Measurements from ENCODE around the gene PHLPP1.
A peak's percentile ranks its signal among the peaks of the same experiment; 100 is the strongest.

PHLPP1 gene

DNA sequence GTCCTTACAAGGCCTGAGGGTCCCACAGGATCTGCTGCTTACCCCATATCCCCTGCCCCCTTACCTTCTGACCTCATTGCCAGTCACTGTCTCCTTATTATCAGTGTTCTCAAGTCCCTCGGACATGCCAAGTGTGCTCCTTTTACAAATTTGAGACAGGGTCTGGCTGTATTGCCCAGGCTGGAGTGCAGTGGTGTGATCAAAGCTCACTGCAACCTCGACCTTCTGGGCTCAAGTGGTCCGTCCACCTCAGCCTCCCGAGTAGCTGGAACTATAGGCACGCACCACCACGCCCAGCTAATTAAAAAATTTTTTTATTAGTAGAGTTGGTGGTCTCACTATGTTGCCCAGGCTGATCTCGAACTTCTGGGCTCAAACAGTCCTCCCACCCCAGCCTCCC is 141.0 kb downstream of the PHLPP1 start:
- DNase-seq = no peak

GRCh38 chr18:62857263-62857976 is 142.1 kb downstream of the PHLPP1 start:
- DNase-seq = no peak

DNA sequence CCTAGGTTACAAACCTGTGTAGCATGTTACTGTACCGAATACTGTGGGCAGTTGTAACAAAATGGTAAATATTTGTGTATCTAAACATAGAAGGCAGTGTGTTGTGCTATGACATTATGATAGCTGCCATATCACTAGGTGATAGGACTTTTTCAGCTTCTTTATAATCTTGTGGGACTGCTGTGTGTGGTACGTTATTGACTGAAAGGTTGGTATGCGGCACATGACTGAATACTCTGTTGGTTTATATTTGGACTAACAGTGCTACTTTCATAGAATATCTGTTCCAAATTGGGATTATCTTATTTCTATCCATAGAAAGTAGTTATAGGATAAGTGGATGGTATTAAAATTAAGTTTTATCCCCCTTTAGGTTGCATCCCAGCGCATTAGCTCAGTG is 144.7 kb downstream of the PHLPP1 start:
- no peak for DNase-seq

DNA sequence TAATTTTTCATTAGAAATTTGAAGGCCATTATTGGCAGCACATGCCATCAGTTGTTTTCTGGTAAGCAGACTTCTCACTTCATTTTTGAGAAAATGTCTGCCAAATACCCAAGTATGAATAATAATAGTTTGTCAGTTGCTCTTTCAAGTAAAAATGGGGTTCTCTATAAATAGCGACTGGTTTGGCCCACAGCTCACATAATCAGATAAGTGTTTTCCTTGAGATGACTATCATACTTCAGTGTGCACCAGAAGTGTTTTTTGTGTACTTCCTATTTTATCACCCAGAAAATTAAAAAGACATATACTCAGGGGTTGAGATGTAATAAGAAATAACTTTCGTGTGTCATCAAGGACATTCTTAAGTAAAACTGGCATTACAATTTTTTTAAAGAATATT is 147.1 kb downstream of the PHLPP1 start:
- no peak for DNase-seq

GRCh38 chr18:62863579-62864001 is 148.2 kb downstream of the PHLPP1 start:
- no peak for DNase-seq

DNA sequence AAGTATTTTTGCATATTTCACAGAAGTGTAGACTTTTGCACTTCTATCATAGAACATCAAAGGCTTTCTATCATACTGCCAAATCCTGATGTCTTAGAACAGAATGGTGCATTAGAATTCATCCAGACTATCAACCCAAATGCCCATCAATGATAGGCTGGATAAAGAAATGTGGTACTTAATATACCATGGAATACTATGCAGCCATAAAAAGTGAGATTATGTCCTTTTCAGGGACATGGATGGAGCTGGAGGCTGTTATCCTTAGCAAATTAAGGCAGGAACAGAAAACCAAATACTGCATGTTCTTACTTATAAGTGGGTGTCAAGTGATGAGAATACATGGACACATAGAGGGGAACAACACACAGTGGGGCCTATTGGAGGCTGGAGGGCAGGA is 150.2 kb downstream of the PHLPP1 start:
- no peak for DNase-seq

GRCh38 chr18:62867534-62867933 is 152.2 kb downstream of the PHLPP1 start:
- no peak for DNase-seq

GRCh38 chr18:62868645-62869044 is 153.3 kb downstream of the PHLPP1 start:
- no peak for DNase-seq

- no peak for DNase-seq
These were observed 155.3 kb downstream of the PHLPP1 start for GRCh38 chr18:62870643-62871042.

- DNase-seq = no peak
These were observed 160.0 kb downstream of the PHLPP1 start for GRCh38 chr18:62875323-62875722.

- DNase-seq = no peak
These were observed 160.8 kb downstream of the PHLPP1 start for GRCh38 chr18:62876111-62876510.

DNA sequence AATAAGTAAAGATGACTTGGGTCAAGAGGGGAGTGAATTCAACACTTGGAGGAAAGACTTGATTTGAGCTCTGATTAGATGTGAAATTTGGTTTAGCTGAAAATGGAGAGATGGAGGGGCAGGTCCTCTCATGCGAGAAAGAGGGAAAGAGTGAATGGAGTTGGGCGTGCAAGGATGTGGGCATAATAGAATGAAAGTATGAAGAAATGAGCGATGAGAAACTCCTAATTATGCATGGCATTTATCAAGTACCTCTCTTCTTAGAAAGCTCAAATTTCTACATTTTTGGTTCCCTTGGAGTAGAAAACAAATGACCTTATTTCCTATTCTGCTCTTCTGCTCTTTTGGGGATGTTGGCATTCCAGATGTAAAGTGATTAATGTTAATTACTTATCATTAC is 161.5 kb downstream of the PHLPP1 start:
- no peak for DNase-seq

DNA sequence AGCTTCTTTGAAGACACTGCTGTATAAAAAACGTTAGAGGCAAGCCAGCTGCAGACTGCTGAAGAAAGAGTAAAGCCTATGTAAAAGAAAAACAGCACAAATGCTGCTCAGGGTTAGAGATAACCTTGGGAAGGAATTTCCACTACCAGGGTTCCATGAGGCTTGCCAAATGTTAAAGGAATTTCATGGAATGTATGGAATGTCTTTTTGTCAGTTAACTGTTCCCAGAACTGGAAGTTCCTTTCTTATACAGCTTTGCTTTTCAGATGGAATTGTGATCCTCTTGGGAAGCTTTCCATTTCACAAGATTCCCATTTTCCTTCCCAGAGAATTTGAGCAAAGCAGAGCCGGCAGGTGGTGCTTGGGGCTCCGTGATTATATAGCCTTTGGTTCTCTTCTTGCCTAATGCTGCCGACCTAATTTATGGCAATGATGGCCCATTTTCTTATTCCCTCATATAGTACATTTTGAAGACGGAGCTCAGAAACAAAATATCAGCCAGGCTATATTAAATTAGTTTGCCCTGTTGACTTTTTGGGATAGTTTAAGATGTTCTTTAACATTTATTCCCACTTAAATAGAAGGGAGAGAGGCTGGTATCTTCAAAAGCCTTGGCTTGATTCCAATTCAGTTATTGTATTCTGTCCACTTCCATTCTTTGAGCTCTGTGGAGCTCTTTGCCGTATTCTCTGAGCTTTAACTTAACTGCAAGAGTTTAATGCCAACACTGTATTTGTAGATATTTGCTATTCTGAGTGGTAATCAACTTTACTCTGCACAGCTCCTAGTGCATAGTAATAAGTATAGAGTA is 162.3 kb downstream of the PHLPP1 start:
- no peak for DNase-seq

GRCh38 chr18:62878305-62878704 is 163.0 kb downstream of the PHLPP1 start:
- DNase-seq = no peak

GRCh38 chr18:62880034-62880433 is 164.7 kb downstream of the PHLPP1 start:
- no peak for DNase-seq

- no peak for DNase-seq
These were observed 165.5 kb downstream of the PHLPP1 start for GRCh38 chr18:62880673-62881364.

GRCh38 chr18:62881509-62882016 is 166.2 kb downstream of the PHLPP1 start:
- peak; percentile 60 for DNase-seq

DNA sequence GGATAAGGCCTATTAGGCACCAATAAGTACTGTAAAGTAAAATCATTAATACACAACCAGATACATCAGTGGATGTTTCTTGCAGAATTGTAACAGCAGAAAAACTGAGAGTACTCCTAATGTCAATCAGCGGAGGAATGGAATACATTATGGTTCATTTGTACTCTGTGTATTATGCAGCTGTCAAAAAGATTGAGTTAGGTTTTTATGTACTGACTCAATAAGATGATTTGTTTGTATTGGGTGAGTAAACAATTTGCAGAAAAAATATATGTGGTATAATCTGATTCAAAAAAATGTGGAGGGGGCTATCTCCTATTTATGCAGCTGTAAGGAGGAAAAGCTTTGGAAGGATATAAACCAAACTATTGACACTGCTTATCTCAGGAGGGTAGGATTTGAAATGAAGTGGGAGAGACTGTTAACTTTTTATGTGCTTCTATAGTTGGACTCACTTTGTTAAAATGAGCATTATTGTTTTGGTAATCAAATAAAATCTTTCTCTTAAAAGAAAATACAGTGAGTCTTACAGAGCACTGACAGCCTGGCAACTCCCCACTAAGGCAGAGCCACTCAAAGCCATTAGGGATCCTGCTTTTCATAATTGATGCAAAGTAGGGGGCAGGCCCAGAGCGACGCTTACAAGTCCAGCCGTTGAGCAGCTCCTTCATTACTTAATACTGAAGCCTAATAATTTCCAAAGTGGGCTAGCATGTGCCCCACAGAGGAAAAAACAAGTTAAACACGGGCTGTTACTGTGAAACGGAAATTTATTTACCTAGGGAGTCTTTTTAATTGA is 168.8 kb downstream of the PHLPP1 start:
- peak; percentile 38 for DNase-seq

- DNase-seq = no peak
These were observed 170.5 kb downstream of the PHLPP1 start for GRCh38 chr18:62885804-62886203.

- DNase-seq = no peak
These were observed 179.5 kb downstream of the PHLPP1 start for GRCh38 chr18:62894681-62895390.

DNA sequence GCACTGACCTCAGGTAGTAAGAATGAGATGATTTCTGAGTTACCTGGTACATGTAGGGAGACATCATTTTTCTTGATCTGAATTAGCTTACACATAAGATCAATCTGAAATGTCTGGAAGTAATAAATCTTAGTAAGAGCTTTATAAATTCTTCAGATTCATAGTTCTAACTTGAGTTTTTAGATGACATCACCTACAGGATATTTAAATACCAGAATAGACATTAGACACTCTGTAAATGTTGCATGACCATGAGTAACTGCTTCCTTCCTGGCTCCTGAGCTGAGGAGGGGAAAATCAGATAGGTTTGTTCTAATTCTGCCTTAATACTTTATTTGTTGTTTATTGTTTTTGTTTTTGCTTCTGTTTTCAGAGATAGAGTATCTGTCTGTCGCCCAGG is 181.8 kb downstream of the PHLPP1 start:
- DNase-seq = no peak

DNA sequence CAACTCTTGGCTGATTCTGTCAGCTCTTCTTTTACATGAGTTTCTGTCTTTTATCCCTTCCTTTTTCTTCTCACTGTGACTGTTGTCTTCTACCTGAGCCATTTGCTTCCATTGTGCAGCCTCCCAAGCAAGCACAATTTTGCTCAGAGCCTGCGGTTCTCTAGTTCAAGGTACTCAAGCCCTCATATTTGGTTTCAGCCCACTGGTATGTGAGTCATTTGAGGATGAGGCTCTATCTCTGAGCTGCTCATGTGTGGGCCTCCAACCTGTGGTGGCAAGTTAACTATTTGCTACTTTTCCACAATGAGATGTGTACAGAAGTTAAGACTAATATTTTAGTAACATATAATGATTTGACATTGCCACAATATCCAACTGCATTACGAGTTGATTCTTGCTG is 183.0 kb downstream of the PHLPP1 start:
- DNase-seq = no peak
